ENCODE measurements around the gene AVEN.

The AVEN gene

GRCh38 chr15:34070003-34070402 lies 31.0 kb upstream of the AVEN start:
- Histone ChIP-seq H3K27me3 (ENCODE audit: control insufficient read depth, low read length) (no peaks in the 10 kb centered on the region), H3K9me2 (replicated peaks; ENCODE audit: control insufficient read depth, low read length) (no peaks in the 10 kb centered on the region), H3K4me1 (ENCODE audit: control insufficient read depth, low read length) (peaks cover 11% of the 10 kb centered on the region), H3K79me2 (ENCODE audit: control insufficient read depth, low read length) (no peaks in the 10 kb centered on the region), H3K4me2 (ENCODE audit: low read length) (no peak overlapping the region), H3F3A (ENCODE audit: control insufficient read depth, insufficient read depth) (no peaks in the 10 kb centered on the region), H3K4me3 (ENCODE audit: low read length) (no peak overlapping the region), H3K36me3 (ENCODE audit: control insufficient read depth, low read length) (no peaks in the 10 kb centered on the region), H4K20me1 (ENCODE audit: control insufficient read depth, insufficient read depth, low read depth, low read length) (no peaks in the 10 kb centered on the region), H3K27ac (ENCODE audit: low read depth, low read length) (no peak overlapping the region), H3K9me3 (ENCODE audit: control insufficient read depth, insufficient read depth, low read length) (no peaks in the 10 kb centered on the region)
- no peak for TF ChIP-seq EZH2phosphoT487 (IDR thresholded peaks at IDR 0.05; ENCODE audit: borderline replicate concordance, low read length)
- TF ChIP-seq, protein P1, sequence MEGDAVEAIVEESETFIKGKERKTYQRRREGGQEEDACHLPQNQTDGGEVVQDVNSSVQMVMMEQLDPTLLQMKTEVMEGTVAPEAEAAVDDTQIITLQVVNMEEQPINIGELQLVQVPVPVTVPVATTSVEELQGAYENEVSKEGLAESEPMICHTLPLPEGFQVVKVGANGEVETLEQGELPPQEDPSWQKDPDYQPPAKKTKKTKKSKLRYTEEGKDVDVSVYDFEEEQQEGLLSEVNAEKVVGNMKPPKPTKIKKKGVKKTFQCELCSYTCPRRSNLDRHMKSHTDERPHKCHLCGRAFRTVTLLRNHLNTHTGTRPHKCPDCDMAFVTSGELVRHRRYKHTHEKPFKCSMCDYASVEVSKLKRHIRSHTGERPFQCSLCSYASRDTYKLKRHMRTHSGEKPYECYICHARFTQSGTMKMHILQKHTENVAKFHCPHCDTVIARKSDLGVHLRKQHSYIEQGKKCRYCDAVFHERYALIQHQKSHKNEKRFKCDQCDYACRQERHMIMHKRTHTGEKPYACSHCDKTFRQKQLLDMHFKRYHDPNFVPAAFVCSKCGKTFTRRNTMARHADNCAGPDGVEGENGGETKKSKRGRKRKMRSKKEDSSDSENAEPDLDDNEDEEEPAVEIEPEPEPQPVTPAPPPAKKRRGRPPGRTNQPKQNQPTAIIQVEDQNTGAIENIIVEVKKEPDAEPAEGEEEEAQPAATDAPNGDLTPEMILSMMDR (IDR thresholded peaks at IDR 0.05; ENCODE audit: low read depth, low read length, poor library complexity, severe bottlenecking), result no peak

GRCh38 chr15:34065941-34066340 lies 26.9 kb upstream of the AVEN start:
- Histone ChIP-seq H3K36me3 (ENCODE audit: control insufficient read depth, low read length) (no peaks in the 10 kb centered on the region), H3K27me3 (ENCODE audit: control insufficient read depth, low read length) (no peaks in the 10 kb centered on the region), H3K4me3 (ENCODE audit: low read length) (no peak overlapping the region), H3K4me1 (ENCODE audit: control insufficient read depth, low read length) (peaks cover 13% of the 10 kb centered on the region), H3K4me2 (ENCODE audit: low read length) (no peak overlapping the region), H3K9me2 (replicated peaks; ENCODE audit: control insufficient read depth, low read length) (no peaks in the 10 kb centered on the region), H3K79me2 (ENCODE audit: control insufficient read depth, low read length) (no peaks in the 10 kb centered on the region), H4K20me1 (ENCODE audit: control insufficient read depth, insufficient read depth, low read depth, low read length) (no peaks in the 10 kb centered on the region), H3F3A (ENCODE audit: control insufficient read depth, insufficient read depth) (no peaks in the 10 kb centered on the region), H3K27ac (ENCODE audit: low read depth, low read length) (0 out of 2 replicates have a peak overlapping the region, but pooled peaks have one; percentile 0), H3K9me3 (ENCODE audit: control insufficient read depth, insufficient read depth, low read length) (no peaks in the 10 kb centered on the region)
- TF ChIP-seq EZH2phosphoT487 (IDR thresholded peaks at IDR 0.05; ENCODE audit: borderline replicate concordance, low read length), result no peak
- TF ChIP-seq, protein P1 (IDR thresholded peaks at IDR 0.05; ENCODE audit: low read depth, low read length, poor library complexity, severe bottlenecking), result no peak

DNA sequence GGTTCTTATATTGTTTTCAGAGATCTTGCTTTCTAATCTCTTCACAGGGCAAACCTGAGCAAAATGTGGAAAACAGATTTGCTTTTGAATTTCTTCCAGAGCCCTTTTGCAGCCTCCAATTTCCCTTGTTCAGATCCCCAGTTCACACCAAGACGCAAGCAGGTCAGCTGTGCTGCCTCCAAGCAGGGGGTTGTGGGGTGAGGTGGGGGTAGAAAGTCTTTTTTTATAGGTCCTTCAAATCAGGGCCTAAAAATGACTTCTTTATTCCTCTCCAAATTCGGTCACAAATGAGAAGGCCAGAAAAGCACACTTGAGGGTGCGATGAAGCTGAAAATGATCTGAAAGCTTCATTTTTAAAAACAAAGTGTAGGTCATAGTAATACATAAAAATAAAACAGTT lies 26.3 kb upstream of the AVEN start:
- Histone ChIP-seq H3F3A (ENCODE audit: control insufficient read depth, insufficient read depth) (no peaks in the 10 kb centered on the region), H3K27me3 (ENCODE audit: control insufficient read depth, low read length) (no peaks in the 10 kb centered on the region), H4K20me1 (ENCODE audit: control insufficient read depth, insufficient read depth, low read depth, low read length) (no peaks in the 10 kb centered on the region), H3K4me2 (ENCODE audit: low read length) (0 out of 2 replicates have a peak overlapping the region, but pooled peaks have one; percentile 9), H3K79me2 (ENCODE audit: control insufficient read depth, low read length) (no peaks in the 10 kb centered on the region), H3K4me3 (ENCODE audit: low read length) (no peak overlapping the region), H3K36me3 (ENCODE audit: control insufficient read depth, low read length) (no peaks in the 10 kb centered on the region), H3K4me1 (ENCODE audit: control insufficient read depth, low read length) (peaks cover 13% of the 10 kb centered on the region), H3K9me2 (replicated peaks; ENCODE audit: control insufficient read depth, low read length) (no peaks in the 10 kb centered on the region), H3K9me3 (ENCODE audit: control insufficient read depth, insufficient read depth, low read length) (no peaks in the 10 kb centered on the region), H3K27ac (ENCODE audit: low read depth, low read length) (0 out of 2 replicates have a peak overlapping the region, but pooled peaks have one; percentile 0)
- TF ChIP-seq, protein P1 (IDR thresholded peaks at IDR 0.05; ENCODE audit: low read depth, low read length, poor library complexity, severe bottlenecking), result no peak
- TF ChIP-seq EZH2phosphoT487 (IDR thresholded peaks at IDR 0.05; ENCODE audit: borderline replicate concordance, low read length), result no peak
